GM18520 (cell line): ENCODE results near the gene BABAM1.

Experiments
- ATAC-seq: cut with Tn5 transposase; IDR thresholded peaks from one replicate; pipeline ENCODE4 v1.9.1; 2021; ENCODE audit not compliant: unreplicated experiment

The BABAM1 gene

DNA sequence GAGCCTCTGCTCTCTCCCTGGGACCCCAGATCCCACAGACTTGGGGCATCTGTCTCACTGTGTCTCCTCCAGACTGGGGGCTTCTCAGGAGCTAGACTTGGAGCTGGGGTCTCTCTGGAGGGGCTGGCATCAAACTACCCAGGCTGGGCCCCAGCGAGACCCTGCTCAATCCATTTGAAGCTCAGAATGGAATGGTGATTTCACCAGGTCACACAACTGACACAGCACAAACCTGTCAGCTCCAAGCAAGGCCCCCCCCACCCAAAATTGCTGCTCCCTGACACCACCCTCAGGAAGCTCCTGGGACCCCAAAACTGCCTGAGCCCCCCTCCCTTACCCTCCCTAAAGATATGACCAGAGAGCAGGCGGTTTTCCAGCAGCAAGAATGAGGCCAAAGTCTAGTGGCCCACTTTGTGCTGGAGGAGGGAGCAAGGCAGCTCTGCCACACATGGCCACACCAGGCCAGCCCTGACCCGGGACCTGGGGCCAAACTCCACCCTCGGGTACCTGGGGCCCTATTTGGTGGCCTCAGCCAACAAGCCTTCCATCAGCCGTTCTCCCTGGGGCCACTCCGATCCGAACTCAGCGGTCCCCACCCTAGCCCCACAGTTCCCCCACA, 23.9 kb upstream of the BABAM1 start:
- no peak for ATAC-seq

DNA sequence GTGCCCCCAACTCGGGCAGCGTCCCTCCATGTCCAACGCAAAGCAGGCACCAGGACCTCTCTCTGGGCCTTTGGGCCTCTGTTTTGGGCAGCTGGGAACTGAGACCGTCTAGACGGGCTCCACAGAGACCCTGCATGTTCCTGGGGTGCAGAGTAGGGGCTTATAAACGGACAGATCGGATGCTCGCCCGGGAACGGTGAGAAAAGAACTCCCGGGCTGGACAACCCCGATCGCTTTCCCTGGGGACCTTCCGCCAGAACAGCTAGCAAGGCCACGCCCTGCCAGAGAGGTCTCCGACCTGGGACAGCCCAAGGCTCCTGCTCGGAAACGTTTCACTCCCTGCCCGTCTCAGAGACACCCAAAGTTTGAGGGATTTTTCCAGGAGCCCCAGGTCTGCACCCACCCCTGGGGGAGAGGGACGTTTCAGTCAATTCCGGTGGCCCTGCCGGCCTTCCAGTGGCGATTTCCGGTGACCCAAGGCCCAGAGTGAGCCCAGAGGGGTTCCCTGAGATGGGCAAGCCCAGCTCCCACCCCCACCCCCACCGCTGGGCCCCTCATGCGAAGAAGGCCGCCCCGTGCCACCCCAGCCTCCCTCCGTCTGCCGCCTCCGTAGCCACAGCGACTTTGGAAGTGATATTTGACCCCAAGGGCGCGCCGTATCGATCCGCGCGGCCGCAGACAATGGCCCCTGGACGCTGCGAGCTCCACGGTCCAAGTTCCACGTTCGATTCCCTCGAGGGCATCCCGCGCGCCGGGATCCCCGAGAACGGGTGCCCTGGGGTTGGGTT, 23.2 kb upstream of the BABAM1 start:
- ATAC-seq = no peak

DNA sequence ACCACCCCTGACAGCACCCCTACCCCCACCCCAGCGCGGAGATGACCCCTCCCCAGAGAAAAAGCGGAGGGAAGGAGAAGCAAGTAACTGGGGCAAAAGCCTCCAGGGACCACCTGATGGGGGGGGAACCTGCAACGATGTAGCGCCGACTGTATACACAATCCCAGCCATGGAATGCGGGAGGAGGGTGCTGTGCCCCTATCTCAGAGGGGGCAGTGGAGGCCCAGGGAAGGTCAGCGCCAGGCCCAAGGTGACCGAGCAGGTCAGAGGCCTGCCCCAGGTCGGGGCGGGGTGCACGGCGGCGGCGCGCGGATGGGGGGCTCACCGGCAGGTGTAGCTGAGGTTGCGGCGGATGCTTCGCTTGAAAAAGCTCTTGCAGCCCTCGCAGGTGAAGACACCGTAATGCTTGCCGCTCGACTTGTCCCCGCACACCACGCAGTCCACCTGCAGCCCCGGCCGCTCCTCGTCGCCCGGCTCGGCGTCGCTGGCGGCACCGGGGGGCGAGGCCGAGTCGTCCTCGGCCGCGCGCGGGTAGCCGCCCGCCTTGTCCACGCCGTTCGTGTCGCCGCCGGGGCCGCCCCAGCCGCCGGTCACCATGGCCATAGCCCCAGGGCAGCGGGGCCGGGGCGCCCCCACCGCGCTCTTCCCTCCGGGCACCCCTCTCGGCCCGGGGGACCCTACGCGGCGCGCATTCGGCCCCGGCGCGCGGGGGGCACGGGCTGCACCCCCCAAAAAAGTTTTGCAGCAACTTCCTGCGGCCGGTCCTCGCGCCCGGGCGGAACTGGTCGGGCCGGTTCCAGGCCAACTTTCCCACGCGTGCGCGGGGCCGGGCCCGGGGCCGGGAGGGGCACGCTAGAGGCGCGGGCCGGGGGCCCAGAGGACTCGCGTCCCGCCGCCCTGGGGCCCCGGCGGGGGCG, 22.4 kb upstream of the BABAM1 start:
- no peak for ATAC-seq

DNA sequence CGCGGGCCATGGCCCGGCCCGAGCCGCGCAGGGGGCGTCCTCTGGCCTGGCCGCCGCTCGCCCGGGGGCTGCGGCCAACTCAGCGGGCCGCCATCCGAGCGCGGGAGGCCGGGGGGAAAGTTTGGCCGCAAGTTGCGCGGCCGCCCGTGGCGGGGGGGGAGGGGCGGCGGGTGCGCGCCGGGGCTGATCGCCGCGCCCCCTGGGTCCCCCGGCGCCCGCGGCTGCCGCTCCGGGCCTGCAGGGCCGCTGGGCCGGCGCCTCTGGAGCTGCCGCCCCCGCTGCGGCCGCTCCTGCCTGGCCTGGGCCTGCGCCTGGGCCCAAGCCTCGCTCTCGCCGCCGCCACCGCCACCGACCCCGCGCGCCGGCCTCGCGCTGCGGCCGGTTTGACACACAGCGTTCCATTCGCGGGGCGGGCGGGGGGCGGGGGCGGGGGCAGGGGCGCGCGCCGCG, 21.7 kb upstream of the BABAM1 start, which contains the start of gene NR2F6:
NR2F6 (minus strand) TSS at position 385 of the 450 bp plus-strand sequence. CDS start 699 bp downstream, outside the sequence.
- no peak for ATAC-seq

DNA sequence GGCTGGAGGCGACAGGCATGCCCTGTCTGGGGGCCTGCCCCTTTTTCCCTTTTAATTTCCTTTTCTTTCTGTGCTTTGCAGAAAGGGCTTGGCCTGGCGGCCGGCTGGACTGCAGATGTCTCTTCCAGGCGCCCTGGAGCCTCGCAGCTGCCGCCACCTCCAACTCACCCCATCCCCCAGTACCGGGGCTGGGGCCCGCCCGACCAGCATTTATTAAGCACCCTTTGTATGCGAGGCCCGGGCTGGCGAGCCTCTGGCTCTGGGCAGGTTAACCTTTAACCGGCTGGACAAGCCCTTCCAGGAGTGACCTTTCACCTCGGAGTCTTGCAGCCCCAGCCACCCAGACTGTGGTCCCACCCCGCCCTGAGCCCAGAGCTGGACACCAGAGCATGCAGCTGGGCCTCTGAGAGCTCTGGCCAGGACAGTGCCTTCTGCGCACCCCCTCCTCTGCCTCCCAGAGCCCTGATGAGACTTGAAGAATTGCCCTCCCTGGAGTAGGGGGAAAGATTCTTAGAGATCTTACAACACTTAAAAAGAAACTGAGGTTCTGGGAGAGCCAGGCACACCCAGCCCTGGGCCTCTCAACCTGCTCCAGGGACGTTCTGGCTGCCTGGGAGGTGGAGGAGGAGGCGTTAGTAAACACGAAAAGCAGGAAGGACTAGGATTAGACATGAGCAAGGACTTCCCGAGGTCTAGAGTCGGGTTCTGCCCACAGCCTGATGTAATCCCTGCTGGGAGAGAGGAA, 20.4 kb upstream of the BABAM1 start:
- no peak for ATAC-seq

DNA sequence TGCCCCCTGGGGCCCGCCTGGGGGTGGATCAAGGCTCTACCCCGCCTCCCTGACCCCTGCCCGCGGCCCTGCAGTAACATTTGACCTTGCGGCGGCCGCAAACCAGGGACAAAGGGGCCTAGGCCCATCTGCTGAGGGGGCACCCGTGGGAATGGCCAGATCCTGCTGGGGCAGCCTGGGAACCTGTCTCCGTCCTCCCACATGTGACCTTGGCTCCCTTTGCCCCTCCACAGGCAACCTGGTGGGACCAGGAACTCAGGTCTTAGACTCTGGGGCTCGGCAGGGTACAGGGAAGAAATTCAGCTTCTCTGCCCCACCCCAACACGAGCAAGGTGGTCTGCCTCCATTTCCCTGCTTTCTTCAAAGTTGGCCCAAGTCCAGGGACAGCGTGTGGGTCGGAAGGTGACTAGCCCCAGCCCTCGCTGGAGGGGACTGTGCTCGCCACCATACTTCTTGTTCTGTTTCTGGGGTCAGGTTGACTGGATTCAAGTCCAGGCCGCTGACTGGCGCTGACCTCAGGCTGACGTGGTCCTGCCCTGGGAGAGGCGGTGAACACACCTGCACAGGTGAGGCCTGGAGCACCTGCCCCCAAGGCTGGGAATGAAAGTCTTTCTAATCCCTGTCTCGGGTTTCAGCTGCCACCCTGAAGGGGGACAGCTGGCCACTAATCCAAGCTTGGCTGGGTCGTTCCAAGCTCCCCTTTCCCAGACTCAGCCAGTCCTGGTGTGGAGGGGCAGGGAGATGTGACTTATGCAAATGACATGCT, 19.0 kb upstream of the BABAM1 start:
- ATAC-seq = no peak

DNA sequence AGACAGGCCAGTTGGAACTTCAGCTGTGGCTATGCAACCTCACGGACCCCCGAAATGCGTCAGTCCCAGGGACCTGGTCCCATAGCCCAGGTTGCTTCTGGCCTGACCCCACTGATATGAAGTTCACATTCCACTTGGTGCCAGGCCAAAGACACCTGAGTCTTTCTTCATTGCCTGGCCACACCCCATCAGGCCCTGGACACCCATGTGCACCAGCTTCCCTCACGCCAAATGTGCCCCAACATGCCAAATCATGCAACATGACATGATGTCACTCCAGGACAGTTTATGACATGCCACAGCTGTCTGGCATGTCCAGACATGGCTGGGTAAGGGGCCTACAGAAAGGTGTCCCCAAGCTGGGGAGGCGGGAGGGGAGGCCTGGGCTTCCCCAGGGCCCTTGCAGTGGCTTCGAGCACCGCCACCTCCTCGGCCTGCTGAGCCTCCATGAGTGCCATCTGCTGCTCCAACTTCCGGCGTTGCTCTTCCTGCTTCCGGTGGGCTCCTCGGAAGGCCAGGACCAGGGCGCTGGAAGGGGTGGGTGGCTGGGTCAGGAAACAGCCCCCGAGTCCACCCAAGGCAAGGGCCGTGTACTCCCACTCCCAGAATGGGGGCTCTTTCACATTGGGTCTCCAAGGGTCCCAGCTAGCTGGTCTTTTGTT, 17.2 kb upstream of the BABAM1 start:
- no peak for ATAC-seq

DNA sequence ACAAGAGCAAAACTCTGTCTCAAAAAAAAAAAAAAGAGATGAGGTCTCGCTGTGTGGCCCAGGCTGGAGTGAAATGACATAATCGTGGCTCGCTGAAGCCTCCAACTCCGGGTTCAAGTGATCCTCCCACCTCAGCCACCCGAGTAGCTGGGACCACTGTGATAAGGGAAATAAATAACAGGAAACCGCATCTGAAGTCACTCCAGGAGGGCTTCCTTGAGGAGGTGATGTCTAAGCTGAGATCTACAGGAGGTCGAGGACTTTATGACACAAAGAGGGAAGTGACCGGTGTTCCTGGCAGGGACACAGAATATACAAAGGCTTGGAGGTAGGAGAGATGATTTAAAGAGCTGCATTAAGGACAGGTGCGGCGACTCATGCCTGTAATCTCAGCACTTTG, 12.6 kb upstream of the BABAM1 start:
- ATAC-seq = no peak

DNA sequence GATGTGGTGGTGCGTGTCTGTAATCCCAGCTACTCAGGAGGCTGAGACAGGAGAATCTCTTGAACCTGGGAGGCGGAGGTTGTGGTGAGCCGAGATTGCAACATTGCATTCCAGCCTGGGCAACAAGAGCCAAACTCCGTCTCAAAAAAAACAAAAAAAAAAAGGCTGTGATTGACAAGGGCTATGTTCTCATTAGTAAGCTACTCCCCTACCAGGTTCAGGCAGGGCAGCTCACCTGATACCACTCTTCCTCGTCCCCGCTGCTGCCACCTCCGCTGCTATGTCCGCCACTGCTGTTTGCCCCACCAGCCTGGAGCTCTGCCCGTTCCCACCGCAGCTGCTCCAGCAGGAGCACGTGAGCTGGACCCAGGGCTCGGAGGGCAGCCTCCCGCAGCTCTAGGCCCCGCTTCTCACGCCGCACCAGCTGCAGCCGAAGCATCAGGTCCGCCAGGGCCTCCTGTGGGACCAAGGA, 12.1 kb upstream of the BABAM1 start:
- no peak for ATAC-seq

DNA sequence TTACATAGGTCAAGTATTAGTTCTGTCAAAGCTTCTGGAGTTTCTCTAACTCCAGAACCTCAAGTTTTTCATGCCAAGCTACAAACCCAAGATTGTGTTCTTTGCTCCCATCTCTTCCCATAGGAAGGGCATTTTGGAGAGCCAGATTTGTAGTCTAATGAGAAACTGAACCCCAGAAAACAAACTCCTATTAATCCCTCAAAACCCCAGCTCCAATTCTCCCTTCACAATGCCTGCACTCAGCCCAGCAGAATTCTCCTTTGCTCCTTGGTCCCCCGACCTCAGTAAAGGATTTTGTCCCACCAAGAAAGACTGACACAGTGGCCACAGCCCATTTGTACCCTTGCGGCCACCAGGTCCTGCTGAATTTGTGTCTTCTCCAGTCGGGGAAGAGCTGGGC, 11.1 kb upstream of the BABAM1 start:
- ATAC-seq = no peak

DNA sequence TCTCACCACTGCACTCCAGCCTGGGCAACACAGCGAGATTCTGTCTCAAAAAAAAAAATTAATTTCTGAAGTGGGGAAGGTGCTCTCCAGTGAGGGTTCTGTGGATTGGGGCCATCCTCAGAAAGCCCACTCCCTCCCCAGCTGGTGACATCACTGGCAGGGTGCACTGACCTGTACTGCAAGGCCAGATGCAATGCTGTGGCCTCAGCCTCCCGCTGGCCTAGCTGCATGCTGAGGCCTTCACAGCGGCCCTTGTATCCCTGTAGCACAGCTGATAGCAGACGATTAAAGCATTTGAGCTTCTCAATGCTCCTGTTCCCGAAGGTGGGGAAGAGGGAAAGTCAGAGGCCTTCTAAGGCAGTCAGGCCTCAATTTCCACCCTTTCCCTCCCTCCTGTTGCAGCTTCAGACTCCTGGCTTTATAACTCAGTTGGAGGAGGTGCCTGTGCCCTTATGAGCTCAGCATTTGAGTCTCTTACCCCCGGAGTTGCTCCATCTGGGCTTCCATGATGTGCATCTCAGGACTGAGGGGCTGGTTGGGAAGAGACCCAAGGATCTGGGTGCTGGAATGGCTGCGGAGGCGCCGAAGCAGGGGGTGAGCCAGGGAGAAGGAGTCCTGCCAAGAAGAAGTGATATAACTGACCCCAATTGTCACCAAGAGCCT, 8.0 kb upstream of the BABAM1 start:
- ATAC-seq = no peak

DNA sequence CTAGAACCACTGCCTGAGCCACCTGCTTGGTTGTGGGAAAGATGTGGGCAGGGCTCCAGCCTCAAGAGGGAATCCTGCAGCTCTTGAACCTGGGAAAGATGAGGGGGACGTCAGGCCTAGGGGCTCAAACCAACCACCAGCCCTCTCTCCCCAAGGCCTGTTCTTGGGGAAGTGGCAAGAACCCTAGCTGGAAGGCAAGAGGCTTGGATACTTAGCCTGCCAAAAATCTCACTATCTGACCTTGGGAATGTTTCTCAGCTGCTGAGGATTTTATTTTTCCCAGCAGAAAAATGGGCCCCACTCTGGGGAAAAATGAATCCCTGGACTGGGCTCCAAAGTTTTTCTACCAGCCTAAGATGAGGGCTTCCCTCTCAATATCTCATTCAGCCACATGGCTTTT, 7.3 kb upstream of the BABAM1 start:
- no peak for ATAC-seq

DNA sequence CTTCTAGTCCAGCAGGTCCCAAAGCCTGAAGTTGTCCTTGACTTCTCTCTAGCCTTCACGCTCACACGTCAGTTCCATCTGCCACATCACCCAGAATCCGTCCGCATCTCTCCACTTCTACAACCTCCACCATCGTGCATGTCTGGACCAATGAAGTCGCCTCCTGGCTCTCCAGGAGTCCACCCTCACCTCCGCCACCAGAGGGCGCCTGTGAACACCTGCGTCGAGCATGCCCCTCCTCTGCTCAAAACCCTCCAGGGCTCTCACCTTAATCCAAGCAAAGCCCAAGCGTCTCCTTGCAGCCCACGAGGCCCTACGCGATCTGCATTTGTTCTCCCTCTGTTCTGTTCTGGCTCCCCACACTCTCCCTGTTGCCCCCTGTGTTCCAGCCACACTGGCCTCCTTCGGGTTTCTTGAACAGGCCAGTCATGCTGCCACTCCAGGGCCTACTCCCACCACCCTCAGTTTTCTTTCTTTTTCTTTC, 6.4 kb upstream of the BABAM1 start:
- ATAC-seq = peak; percentile 52

DNA sequence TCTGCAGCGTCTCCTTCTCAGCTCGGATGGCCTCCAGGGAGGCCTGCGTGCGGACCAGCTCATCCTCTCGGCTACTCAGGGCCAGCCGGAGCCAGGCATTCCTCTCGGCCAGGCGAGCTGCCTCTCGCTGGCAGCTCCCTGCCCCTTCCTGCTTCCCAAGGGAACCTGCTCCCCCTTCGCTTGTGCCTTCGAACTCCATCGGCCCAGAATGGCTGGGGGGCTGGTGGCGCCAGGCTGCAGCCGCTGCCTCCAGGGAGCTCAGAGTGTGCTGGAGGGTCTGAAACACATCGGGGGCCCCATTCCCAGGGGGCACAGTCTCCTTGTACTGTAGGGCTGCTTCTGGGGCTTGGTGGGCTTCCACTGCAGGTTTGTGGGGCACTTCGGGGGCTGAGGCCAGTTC, 4.7 kb upstream of the BABAM1 start:
- ATAC-seq = no peak

DNA sequence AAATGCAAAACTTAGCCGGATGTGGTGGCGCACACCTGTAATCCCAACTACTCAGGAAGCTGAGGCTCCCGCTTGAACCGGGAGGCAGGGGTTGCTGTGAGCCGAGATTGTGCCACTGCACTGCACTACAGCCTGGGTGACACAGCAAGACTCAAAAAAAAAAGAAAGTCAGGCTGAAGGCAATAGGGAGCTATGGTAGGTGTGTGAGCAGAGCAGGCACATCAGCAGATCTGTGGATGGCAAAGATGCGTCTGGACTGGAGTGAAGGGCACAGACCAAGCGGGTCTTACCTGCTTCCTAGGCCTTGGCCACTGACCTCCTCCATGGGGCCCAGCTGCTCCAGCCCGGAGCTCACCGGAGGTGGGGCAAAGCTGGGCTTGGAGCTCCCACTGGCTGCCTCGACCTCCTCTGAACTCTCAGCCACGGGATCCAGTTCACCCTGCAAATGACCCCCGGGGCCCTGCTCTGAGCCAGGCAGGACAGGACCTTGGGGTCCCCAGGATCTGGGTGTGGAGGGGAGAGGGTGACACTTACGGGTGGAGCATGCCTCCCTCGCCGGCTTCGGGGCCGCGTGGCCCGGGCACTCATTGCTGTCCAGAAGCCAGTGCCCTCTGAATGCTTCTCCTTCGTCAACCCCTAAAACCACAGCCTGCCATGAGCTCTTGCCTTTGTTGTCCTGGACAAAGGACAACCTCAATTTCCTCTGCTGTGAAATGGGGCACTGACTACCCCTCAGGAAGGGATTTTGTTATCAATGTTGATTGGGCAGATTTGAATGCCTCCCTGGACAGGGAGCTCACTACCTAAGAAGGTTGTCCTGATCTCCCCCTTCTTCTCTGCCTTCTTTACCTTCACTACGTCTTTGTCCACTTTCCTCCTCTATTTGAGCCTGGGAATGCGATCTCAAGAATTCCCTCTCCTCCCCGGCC, 3.3 kb upstream of the BABAM1 start:
- ATAC-seq = no peak

DNA sequence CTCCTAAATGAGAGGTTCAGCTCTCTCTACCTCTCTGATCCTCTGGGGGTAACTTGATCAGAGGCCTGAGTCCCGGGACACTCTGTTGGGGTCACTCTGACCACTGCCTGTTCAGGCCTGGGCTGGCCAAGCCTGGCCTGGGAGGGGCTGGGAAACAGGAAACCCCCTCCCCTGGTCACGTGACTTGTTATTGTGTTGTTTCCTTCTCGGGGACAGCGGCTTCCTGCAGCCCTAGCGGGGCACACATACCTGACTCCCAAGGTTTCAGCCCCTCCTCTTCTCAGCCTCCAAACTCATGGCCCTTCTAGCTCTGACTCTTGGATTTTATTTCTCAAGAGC, 2.6 kb upstream of the BABAM1 start, which contains the start of gene USHBP1:
USHBP1 (minus strand) TSS at position 105 of the 339 bp plus-strand sequence. CDS start 446 bp downstream, outside the sequence.
- ATAC-seq = no peak

DNA sequence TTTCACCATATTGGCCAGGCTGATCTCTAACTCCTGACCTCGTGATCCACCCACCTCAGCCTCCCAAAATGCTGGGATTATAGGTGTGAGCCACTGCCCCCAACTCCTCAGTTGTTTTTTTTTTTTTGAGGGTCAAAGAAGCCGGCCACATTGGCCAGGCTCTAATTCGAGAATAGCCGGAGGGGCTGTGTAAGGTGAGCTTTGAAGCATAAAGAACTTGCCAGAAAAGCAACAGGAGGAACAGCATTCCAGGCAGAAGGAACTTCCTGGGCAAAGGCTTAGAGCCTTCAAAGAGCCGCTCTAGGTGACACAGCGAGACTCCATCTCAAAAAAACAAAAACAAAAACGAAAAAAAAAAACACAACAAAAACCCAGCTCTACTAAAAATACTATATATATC, 1.2 kb upstream of the BABAM1 start:
- ATAC-seq = no peak

DNA sequence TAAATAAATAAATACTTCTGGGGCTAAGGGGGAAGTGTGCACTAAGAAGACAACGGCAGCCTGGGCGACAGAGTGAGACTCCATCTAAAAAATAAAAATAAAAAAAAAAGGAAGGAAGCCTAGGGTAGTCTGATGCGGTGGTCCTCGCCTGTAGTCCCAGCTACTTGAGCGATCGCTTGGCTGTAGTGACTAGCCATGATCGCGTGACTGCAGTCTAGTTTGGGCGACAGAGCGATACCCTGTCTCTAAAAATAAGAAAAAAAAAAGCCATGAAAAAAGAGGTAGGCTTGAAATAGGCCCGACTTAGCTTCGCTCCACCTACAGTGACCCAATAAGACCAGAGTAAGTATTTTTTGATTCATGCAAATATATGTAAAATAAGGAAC, 661 bp upstream of the BABAM1 start:
- ATAC-seq = no peak
